ENCODE measurements around the gene AFAP1.

DNA sequence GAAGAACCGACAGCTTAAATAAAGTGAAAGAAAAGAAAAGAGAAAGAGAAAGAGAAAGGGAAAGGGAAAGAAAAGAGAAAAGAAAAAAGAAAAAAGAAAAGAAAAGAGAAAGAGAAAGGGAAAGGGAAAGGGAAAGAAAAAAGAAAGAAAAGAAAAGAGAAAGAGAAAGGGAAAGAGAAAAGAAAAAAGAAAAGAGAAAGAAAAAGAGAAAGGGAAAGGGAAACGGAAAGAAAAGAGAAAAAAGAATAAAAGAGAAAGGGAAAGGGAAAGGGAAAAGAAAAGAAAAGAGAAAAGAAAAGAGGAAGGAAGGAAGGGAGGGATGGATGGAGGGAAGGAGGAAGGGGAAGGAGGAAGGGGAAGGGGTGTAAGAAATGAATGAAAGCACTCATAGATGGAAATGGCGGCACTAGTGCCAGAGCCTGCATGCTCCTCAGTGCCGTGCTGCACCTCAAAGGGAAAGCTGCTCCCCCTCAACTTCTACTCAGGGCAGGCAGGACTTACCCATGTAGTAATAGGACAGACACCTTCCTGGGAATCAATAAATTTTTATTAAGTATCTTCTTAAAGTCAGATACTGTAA lies 70.7 kb downstream of the AFAP1 start:
- TF ChIP-seq ZNF274 (IDR thresholded peaks at IDR 0.05; ENCODE audit: low read depth, low read length), result no peak
- TF ChIP-seq SUZ12 (IDR thresholded peaks at IDR 0.05; ENCODE audit: extremely low read depth, insufficient read depth, insufficient read length), result no peak
- TF ChIP-seq YY1 (IDR thresholded peaks at IDR 0.05; ENCODE audit: insufficient read depth, insufficient read length), result no peak
